ENCODE measurements around the gene LDB2.

- TF ChIP-seq CTCF (conservative IDR thresholded peaks at IDR 0.05 in 1 of 2, IDR thresholded peaks at IDR 0.05 in 1 of 2; ENCODE audit: extremely low read depth in 1 of 2, insufficient read depth in 1 of 2, low read depth in 1 of 2, low read length in 2 of 2) = no peak
- TF ChIP-seq EZH2 (IDR thresholded peaks at IDR 0.05; ENCODE audit: borderline replicate concordance, low read length) = no peak
Observed at GRCh38 chr4:16833722-16834121, 64.7 kb downstream of the LDB2 start.
